ENCODE measurements around the gene ACOX1. TPM values are rescaled to one million over a fixed set of nuclear protein-coding genes. Genes with fewer than 3 reads are reported as not detected.

ACOX1 gene
- total and polyA plus RNA-seq, 2 donors (not counting 1 experiment from before 2014, with no cell fraction given), result 6.6 to 31.2 TPM

DNA sequence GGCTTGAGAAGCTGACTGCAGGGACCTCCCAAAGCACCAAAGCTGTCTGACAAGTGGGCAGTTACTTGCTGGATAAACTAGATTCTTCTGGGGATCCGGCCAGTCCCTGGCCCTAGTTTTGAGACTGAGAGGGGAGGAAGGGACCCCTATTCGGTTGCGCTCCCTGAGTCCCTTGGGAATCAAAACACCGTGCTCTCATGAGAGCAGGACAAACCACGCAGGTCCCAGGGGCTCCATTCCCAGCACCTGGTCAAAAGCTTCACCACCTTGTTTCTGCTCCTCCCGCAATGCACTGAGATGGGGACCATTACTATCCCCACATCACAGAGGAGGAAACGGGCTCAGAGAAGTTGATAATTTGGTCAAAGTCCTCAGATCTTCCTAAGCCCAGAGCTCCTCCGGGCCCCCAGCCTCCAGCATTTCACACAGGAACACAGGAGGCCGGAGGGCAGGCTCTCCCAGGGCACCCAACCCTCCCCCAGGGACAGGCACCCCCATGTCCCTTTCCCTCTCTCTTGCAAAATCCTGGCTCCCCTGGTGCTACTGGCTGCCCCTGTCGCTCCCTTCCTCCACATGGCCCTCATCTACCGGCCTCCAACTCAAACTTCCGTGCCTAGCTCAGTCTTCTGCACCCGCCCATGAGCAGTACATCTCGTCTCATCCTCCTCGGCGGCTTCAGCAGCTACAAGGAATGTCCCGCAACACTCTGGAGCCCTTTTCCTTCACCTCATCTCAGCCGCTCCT, 85.5 kb downstream of the ACOX1 start:
- ATAC-seq (ENCODE audit: low read depth) (no peak), DNase-seq (no peak)
- Histone ChIP-seq H3K4me1 (ENCODE audit: control insufficient read depth in 2 of 2, insufficient read depth in 2 of 2, low read length in 2 of 2) (peaks cover 16 to 19% of the 10 kb centered on the region in 2 donors), H3K4me2 (replicated peaks; ENCODE audit: low read depth, low read length, poor library complexity, severe bottlenecking) (no peak overlapping the region), H3K27me3 (replicated peaks in 1 of 4; ENCODE audit: control extremely low read depth in 1 of 4, control insufficient read depth in 3 of 4, insufficient read depth in 4 of 4, low read length in 3 of 4) (no peaks in the 10 kb centered on the region), H3K36me3 (replicated peaks in 1 of 2; ENCODE audit: control extremely low read depth in 1 of 2, control insufficient read depth in 1 of 2, extremely low read depth in 1 of 2, insufficient read depth in 2 of 2, low read length in 1 of 2) (peaks cover 2 to 20% of the 10 kb centered on the region in 2 experiments), H3K9ac (ENCODE audit: low read length) (no peak overlapping the region), H3K27ac (ENCODE audit: low read length in 2 of 2) (no peak overlapping the region), H3K4me3 (ENCODE audit: control extremely low read depth in 1 of 5, extremely low read depth in 1 of 5, insufficient read depth in 1 of 5, low read depth in 2 of 5, low read length in 4 of 5) (no peak overlapping the region), H4K20me1 (ENCODE audit: control insufficient read depth, insufficient read depth, low read length, poor library complexity, severe bottlenecking) (peaks cover 28% of the 10 kb centered on the region), H2AFZ (ENCODE audit: insufficient read depth, low read depth, low read length, poor library complexity, severe bottlenecking) (no peak overlapping the region), H3K9me3 (ENCODE audit: control extremely low read depth in 1 of 3, control insufficient read depth in 2 of 3, insufficient read depth in 1 of 3, low read length in 2 of 3) (no peaks in the 10 kb centered on the region), H3K79me2 (ENCODE audit: control insufficient read depth, insufficient read depth, low read length) (peaks cover 24% of the 10 kb centered on the region)
- 95% methylated on average over 17 of the region's 18 CpGs for whole genome bisulfite sequencing (ENCODE audit: insufficient coverage)
- no peak overlapping the region for H3K27ac Mint-ChIP-seq
- CTCF ChIA-PET, result interaction anchor here (0.6 to 5.9 kb wide), 3 partner anchors 16 to 48 kb away, joined by 3 to 52 read pairs (median 3); partner anchors contain the start of genes TRIM47 and WBP2
- intact Hi-C loops (cut with micrococcal nuclease), result no loop called here
- H3K9me3 Mint-ChIP-seq (ENCODE audit: insufficient read depth), result no peaks in the 10 kb centered on the region
- peak overlapping the region; percentile 66 for H3K4me3 Mint-ChIP-seq
- TF ChIP-seq EZH2 (IDR thresholded peaks at IDR 0.05; ENCODE audit: borderline replicate concordance, insufficient read depth, low read depth, low read length, poor library complexity, severe bottlenecking) (no peak), CTCF (IDR thresholded peaks at IDR 0.05) (no peak)
- POLR2A ChIA-PET, result interaction anchor here (0.6 to 1.0 kb wide), 3 partner anchors 28 to 95 kb away, joined by 3 to 6 read pairs (median 3); no protein-coding TSS in a partner anchor
- peaks cover 26% of the 10 kb centered on the region for H3K4me1 Mint-ChIP-seq
- H3K27me3 Mint-ChIP-seq, result no peaks in the 10 kb centered on the region
